SHP77 (cell line): ENCODE results near the gene HDGFL3.
"Not testable (repeated sequence)": the region's sequence is repeated elsewhere in the genome, so short reads cannot be mapped to it uniquely, and the experiment has no call there.

Experiments
- DNase-seq, 2 experiments: peaks; one replicate each; lab custom pipeline; 2025; lab: John Stamatoyannopoulos, UW

HDGFL3 gene

DNA sequence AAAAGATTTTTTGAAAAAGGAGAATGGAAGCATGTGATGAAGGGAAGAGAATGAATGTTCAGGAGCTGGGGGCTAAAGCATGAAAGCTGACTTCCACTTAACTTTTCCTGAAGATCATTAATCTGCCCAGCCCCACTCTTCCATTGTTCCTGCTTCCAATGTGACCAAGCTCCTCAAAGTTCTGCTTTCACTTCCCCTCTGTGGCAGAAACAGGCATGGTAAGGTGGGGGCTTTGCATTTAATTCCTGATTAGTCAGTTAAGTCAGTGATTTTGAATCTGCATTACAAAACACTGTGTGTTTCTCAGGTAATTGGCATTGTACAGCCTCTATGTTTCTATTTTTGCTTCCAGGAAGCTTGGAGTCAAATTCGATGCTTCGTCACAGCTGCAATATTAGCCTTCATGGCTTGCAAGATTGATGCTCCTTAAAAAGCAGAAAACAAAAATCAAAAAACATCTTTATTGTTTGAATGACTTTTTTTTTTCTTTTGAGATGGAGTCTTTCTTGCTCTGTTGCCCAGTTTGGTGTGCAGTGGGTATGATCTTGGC lies 107.5 kb downstream of the HDGFL3 start:
- DNase-seq, result no peak

DNA sequence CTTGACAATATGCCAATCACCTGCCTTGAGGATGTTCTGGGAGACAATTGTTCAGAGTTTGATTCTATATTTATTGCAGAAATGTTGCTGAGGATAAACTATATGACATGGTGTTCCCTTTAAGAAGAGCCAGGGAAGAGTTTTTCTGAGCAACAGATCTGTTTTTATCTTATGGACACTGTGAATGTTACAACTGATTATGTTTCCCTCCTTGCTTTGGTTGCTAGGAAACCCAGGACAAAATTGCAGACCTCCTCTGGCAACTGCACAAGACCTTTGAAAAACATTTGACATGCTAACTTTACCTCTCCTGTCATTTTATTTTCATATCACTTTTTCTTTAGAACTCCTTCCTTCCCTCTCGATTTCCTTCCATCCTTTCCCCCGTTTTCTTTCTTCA lies 108.3 kb downstream of the HDGFL3 start:
- DNase-seq, result no peak

DNA sequence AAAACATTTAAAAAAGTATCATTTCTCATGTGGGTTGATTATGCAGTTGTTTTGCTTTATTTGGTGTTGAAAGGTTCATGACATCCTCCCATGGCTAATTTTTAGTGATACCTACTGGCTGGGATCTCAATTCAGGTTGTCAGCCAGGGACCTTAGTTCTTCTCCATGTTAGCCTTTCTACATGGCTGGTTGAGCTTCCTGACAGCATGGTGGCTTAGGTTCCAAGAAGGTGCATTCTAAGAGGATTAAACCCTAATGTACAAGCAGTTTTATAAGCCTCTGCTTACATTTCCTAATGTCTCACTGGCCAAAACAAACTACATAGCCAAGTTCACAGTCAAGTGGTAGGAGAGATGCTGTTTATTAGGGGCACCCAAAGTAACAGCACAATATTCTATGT lies 109.5 kb downstream of the HDGFL3 start:
- no peak for DNase-seq

DNA sequence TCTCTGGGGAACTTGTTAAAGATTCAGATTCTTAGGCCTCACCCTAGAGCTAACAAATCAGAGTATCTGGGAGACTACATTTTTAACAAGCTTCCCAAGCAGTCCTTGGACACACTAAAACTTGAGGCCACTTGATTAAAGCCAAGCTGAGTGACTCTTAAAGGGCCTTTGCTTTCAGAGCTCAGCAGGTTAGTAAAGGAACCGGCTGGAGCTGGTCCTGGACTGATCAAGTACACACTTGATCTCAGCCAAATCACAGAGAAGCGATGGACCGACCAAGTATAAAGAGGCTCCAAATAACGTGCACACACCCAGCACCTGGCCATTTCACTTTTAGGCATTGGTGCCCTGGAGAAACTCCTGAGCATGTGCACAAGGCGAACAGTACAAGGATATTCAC lies 113.0 kb downstream of the HDGFL3 start:
- DNase-seq, result no peak

DNA sequence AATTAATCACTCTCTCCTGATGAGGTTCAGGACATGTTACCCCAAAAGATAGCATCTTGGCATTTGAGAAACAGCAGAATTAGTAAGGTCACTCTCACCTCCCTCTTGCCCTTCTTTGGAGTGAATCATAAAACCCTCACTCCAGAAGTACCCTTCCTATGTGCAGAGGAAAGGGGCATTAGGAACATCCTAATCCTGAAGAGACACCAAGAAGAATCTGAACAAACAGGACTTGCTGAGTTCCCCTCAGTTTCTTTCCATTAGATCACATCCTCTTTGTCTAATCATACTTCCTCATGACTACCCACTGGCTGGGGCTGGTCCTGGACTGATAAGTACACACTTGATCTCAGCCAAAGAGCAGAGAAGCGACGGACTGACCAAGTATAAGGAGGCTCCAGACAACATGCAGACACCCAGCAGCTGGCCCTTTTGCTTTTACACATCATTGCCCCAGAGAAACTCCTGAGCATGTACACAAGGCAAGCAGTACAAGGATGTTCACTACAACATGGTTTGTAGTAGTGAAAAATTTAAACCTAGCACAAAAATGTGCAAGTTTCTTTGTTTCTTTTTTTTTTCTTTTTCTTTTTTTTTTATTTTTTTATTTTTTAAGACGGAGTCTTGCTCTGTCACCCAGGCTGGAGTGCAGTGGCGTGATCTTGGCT lies 115.2 kb downstream of the HDGFL3 start:
- DNase-seq, result no peak

- not testable (repeated sequence) for DNase-seq
Observed at GRCh38 chr15:83091965-83092308, 115.7 kb downstream of the HDGFL3 start.

DNA sequence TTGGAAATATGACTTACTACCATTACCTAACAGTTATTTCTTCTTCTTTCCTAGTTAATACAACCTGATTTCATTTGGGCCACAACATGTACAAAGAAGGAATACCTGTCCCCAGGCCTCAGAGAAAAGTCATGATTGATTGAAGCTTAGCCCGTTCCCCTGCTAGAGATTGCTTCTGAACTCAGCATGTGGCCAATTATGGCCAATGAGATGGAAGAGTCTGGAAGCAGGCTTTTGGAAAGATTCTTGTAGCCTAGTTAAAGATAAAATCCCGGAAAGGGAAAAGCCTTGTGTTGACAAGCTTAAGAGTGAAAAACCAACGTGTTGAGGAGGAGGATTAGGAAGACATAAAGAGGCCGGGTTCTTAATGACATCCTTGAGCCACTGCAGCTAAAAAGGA lies 117.2 kb downstream of the HDGFL3 start:
- no peak for DNase-seq

- DNase-seq, result no peak
Observed at GRCh38 chr15:83088876-83089275, 118.7 kb downstream of the HDGFL3 start.

GRCh38 chr15:83087576-83087975 lies 120.0 kb downstream of the HDGFL3 start:
- DNase-seq, result no peak

DNA sequence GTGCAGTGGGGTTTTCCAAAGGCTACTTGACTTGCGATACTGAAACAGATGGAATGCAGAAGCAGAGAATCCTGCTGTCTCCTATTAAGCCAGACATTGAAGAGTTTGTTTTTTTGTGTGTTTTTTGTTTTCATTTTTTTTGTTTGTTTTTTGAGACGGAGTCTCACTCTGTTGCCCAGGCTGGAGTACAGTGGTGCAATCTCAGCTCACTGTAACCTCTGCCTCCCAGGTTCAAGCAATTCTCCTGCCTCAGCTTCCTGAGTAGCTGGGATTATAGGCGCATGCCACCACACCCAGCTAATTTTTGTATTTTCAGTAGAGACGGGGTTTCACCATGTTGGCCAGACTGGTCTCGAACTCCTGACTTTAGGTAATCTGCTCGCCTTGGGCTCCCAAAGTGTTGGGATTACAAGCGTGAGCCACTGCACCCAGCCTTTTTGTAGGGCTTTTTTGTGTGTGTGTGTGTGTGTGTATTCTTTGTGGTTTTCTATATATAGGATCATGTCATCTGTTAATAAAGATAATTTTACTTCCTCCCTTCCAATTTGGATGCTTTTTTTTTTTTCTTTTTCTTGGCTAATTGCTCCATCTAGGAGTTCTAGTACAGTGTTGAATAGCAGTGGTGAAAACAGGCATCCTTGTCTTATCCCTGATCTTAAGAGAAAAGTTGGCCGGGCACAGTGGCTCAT lies 121.6 kb downstream of the HDGFL3 start:
- not testable (repeated sequence) for DNase-seq

DNA sequence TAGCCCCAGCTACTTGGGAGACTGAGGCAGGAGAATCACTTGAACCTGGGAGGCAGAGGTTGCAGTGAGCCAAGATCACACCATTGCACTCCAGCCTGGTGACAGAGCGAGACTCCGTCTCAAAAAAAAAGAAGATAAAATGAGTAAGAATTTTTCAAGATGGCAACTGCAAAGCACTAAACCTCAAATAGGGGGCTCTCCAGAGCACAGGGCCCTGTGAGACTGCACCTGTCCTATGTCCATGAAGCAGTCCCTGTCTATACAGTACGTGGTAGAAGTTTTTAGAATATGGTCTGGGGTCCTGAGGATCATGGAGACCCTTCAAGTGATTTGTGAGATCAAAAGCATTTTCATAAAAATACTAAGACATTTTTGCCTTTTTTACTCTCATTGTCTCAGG lies 122.2 kb downstream of the HDGFL3 start:
- DNase-seq, result not testable (repeated sequence)

DNA sequence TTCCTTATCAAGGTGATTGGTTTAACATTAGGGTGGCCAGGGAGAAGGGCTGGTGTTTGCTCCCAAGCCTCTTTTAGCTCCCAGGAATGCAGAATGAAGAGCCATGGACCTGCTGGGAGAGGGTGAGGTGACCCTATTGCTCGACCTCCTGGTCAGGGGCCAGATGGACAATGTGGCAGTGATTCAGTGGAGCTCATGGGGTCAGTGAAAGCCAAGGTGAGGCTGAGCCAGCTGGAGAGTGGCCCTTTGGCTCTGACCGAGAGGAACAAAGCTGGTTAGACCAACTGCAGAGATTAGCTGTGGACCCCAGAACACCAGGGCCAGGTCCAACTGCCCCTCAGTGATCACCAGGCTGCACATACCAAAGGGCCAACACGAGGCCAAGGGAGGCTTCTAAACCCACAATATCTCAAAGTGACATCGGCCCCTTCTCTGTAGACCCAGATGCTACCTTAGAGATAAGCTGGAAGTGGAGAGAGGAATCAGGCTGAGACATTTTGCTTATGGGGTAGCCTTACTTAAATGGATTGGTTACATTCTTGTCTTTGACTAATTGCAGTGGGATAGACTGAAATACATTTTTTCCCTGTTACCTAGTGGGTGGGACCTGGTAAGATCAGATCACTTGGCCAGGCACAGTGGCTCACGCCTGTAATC lies 124.8 kb downstream of the HDGFL3 start:
- no peak for DNase-seq

- no peak for DNase-seq
Observed at GRCh38 chr15:83081256-83082014, 126.2 kb downstream of the HDGFL3 start.

DNA sequence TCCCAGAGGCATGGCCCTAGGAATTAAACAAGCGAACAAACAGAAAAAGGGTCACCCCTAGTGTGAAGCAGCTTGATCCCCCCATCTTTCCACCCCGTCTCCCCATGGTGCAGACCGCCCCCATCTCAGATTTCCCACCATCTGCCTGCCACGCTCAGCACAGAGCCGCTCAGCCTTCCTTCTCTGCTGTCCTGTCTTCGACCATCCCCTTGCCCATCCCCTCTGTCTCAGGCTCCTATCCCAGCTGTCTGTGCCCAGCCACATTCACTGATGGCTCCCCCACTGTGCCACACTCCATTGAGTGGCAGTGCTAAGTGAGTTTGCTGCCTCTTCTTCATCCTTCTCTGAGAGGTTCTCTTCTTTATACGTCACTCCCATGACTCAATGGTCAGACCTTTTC lies 128.9 kb downstream of the HDGFL3 start:
- DNase-seq, result no peak
